Stimulated activated CD4-positive, alpha-beta T cell treated with anti-CD3 and anti-CD28 coated beads, Interleukin-2, amount 100 ng/mL, for 48 hours (primary cell): ENCODE results near the gene TNFAIP2.

Source experiments
- DNase-seq, 2 donors: peaks; one replicate each; pipeline ENCODE4 v3.0.0-alpha.2; 2020

Gene TNFAIP2

DNA sequence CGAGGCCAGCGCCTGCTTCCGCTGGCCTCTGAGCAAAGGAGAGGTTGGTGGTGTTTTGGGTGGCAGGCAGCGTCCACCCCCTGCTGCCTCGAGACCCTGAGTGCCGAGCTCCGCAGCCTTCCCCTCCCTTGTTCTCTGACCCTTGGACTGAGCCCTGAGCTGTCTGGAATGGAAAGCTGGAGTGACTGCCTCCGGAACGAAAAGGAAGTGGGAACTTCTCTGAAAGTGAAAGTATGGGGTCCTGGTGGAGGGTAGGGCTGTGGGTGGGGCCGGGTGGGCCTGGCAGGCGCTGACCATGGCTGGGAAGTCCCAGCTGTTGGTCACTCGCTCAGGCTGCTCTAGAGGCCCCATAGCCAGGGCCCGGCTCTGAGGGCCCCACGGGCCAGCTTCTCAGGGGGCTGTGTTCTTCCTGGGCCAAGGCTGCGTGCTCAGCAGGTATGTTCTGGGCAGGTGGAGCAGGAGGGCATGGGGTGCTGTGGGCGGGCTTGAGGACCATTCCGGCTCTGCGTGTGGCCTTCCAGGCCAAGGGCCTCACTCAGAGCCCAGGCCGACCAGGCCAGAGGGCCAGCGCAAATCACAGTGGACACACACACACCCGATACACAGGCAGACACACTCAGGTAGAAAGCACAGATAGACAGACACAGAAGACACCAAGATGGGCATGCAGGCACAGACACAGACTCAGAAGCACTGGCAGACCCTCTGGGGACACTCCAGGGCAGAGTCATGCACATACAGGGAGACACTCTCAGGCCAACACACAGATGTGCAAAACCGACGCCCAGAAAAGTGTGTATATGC, 28.7 kb upstream of the TNFAIP2 start, which contains the start of gene EXOC3L4:
EXOC3L4 (plus strand) TSS at position 320 of the 804 bp plus-strand sequence. CDS start 5,495 bp downstream, outside the sequence.
- DNase-seq = no peak

DNA sequence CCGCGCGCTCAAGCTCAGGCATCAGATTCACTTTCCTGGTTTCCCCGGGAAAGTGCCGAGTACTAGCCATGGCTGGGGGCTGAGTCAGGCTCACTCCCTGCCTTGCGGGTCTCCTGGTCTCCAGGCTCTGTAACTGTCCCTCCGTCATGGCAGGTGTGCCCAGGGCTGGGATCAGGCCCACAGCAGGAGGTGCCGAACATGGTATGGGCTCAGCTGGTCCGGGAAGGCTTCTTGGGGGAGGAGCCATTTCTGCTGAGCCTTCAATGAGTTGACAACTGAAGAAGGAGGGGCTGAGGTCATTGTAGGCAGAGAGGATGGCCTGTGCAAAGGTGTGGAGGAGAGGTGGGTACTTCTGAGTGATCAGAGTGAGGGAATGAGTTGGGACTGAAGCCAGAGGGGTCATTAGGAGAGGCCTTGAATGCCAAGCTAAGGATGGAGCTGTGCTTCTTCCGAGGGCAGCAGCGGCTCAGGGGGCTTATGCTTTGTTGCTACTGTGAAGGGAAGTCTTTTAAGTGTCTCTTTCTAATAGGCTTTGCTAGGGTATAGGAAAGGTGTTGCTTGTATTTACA, 28.0 kb upstream of the TNFAIP2 start:
- DNase-seq = no peak

DNA sequence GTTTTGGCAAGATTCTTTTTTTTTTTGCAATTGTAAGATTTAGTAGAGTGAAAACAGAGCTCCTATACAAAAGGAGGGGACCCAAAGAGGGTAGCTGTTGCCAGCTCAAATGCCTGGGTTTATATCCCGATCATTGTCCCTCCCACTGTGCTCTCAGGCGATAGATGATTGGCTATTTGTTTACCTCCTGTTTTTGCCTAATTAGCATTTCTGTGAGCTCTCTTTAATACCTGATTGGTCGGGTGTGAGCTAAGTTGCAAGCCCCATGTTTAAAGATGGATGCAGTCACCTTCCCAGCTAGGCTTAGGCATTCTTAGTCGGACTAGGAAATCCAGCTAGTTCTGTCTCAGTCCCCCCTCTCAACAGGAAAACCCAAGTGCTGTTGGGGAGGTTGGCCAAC, 26.9 kb upstream of the TNFAIP2 start:
- DNase-seq = no peak

- no peak for DNase-seq
Measured at GRCh38 chr14:103097244-103097993, 25.8 kb upstream of the TNFAIP2 start.

GRCh38 chr14:103097994-103098957, 25.0 kb upstream of the TNFAIP2 start:
- no peak for DNase-seq

GRCh38 chr14:103099081-103099732, 24.1 kb upstream of the TNFAIP2 start:
- no peak for DNase-seq

DNA sequence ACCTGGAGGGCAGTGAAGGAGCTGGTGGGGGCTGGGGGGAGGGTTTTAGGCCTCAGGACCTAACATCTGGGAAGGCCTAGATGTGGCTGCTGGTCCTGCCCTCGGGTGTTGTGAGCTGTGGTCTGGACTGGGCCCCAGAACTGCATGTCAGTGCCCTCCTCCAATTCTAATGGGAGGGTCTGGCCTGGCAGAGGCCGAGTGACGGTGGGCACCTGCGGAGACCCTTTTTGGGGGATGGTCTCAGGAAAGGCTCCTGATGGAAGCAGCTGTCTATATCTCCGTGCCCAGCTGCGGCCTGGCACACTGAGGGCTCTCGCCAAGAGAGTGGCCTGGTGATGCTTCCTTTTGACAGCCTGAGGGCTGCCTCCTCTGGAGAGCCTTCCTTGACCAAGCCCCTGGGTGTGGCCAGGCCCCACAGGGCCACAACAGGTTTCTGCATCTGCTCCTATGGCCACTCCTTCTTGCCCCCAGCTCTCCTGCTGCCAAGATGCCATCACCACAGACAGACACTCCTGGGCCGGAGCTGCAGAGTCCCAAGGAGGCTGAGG, 23.5 kb upstream of the TNFAIP2 start:
- DNase-seq = no peak

DNA sequence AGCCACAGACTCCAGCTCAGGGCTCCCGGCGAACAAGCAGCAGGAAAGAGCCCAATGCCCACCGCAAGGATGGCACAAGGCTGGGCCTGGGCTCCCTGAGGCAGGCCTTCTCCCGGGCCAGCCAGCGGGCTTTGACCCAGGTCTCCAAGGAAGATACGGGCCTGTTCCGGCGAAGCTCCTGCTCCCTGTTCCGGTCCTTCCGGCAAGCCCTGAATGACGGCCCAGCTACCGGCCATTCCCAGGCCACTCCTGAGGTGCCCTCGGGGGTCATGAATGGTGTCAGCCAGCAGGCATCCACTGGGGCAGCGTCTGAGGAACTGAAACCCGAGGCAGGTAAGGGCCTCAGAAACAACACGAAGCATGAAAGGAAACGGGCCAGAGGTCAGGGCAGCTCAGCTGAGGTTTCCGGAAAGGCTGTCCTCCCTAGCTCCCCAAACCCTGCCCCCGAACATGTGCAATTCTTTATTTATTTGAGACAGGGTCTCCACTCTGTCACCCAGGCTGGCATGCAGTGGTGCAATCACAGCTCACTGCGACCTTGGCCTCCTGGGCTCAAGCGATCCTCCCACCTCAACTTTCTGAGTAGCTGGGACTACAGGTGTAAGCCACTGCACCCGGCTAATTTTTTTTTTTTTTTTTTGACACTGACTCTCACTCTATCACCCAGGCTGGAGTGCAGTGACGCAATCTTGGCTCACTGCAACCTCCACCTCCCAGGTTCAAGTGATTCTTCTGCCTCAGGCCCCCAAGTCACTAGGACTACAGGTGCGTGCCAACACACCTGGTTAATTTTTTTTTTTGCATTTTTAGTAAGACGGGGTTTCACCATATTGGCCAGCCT, 22.8 kb upstream of the TNFAIP2 start:
- no peak for DNase-seq

GRCh38 chr14:103101257-103101962, 21.9 kb upstream of the TNFAIP2 start:
- DNase-seq = no peak

DNA sequence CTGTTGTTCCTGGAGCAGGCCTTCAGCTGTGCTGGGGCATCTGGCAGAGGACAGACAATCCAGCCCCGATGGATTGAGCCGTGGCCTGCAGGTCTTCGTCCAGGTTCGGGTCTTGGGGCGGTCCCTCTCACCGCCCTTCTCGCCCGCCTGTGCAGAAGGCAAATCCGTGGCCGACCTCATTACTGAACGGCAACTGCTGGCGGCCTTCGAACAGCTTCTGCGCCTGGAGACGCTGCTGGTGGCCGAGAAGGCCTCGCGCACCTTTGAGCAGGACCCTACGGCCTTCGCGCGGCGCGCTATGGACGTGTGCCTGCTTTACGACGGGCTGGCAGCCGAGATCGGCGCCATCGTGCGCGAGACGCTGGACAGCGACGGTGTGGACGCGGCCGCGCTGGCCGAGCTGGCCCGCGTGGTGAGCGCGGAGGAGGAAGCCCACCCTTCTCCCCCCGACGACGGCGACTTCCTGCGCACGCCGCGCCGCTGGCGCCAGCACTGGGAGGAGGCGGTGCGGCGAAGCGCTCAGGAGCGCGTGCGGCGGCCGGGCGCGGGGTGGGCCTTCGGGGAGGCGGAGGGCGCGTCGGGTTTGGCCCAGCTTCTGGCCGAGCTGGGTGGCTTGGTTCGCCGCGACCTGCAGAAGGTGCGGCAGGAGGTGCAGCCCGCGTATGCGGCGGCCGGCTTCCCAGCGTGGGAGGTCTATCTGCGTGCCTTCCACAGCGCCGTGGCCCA, 21.1 kb upstream of the TNFAIP2 start:
- DNase-seq = no peak

DNA sequence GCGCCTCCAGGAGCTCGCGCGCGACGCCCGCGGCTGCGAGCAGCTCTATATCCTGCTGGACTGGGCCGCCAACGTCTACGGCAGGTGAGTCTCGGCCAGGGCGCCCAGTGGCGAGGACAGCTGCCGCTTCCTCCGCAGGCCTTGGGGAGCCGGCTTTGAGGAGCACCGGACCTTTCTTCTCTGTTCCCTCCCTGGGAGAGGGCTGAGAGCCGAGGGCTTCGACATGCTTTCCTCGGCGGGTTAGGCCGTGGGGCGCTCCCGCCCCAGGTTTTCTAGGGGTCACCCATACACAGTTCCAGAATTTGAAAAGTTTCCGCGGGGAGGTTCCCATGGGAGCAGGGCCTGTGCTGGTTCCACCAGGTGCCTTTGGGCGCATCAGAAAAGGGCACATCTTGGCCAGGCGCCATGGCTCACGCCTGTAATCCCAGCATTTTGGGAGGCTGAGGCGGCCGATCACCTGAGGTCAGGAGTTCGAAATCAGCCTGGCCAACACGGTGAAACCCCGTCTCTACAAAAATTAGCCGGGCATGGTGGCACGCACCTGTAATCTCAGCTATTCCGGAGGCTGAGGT, 20.5 kb upstream of the TNFAIP2 start:
- no peak for DNase-seq

DNA sequence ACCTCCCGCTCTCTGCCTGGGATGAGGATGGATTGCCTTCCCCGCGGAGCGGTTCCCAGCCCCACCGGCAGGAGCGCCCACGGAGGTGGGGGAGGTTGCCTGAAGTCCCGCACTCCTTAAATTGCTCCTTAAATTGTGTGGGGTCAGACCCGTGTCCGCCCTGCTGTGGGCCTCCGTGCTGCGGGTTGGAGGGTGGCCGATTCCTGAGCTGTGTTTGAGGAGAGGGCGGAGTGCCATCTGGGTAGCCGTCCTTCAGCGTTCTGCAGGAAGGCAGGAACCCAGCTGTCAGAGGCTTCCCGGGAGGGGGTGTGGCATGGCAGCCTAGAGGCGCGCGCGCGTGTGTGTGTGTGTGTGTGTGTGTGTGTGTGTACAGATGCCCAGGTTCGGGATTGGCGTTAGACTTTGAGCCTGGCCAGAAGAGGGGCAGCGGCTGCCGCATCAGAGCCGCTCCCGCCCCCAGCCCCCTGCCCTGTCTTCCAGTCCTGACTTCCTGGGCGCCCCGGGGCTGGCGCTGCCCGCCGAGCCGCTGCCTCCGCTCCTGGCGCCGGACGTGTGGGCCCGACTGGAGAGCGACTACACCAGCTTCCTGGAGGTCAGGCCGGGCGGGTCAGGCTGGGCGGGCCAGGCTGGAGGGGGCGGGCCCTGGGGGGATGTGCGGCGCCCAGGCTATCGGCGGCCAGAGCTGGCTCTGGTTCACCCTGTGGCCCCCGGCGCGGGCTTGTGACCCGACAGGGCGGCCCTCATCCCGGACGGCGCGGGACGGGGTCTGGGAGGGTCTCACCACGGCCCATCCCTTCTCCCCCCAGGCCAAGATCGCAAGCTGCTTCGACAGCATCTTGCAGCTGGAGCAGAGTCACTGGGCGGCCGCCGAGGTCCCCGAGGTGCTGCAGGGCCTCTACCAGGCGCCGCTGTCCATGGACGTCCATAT, 19.5 kb upstream of the TNFAIP2 start:
- no peak for DNase-seq

- DNase-seq = no peak
Measured at GRCh38 chr14:103104389-103104653, 18.9 kb upstream of the TNFAIP2 start.

DNA sequence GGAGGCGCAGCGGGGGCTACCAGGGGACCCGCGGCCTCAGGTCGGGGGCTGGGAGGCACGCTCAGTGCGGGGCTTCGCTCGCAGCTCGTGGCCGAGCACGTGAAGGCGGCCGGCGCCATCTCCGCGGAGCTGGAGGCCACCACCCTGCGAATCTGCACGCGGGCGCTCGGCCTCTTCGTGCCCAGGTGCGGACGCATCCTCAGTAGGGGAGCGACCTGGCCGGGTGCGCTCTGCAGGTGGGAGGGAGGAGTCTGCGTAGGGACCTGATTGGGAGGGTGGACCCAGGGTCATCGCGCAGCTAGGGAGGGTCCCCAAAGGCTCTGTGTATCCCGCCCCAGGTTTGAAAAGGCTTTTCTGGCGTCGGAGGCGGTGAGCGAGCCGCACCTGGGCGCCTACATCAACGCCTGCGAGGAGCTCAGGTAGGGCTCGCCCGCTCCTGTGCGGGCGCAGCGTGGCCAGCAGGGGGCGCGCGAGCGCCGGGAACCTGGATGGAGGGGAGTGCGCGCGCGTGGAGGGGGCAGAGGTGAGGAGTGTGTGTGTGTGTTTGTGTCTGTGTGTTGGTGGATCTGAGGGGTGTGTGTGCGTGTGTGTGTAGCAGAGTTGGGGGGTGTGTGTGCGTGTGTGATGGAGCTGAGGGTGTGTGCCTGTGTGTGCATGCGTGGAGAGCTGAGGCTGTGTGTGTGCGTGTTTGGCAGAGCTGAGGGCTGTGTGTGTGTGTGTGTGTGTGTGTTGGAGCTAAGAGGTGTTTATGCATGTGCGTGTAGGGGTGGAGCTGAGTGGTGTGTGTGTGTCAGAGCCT, 18.4 kb upstream of the TNFAIP2 start:
- DNase-seq = peak; percentile 69 to 76

DNA sequence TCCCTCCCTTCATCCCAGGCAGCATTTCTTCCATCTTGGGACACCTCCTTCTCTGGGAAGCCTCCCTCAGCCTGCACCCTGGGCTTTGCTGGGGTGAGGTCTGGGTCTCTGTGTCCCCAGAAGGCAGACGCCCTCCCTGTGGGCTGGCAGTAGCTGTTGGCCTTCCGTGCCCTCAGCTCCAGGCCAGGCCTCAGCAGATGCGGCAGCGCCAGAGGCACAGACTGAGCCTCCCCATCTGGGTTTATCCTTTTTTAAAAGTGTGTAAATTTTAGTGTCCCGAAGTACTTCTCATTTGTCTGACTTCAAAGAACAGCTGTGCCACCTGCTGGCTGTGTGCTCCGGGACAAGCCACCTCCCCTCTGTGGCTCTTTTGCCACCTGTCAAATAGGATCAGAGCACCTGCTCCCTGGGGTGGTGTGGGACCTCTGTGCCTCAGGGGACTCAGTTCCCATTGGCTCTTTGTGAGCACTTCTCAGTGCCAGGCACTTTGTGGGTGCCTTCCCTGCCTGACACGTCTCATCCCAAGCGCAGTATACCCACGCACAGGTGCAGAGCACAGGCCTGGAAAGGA, 17.6 kb upstream of the TNFAIP2 start:
- DNase-seq = no peak

- DNase-seq = no peak
Measured at GRCh38 chr14:103107455-103107854, 15.8 kb upstream of the TNFAIP2 start.
